Limb (tissue), 2 donors: Measurements from ENCODE around the gene PLD5.
"Not testable (repeated sequence)": the region's sequence is repeated elsewhere in the genome, so short reads cannot be mapped to it uniquely, and the experiment has no call there.

Experiments used
- DNase-seq, 2 donors: peaks; one replicate each; pipeline ENCODE4 v3.0.0-alpha.2; 2016; ENCODE audit errors: extremely low spot score in 2 of 2

Gene PLD5

GRCh38 chr1:242489545-242489944 lies 35.0 kb downstream of the PLD5 start:
- no peak for DNase-seq

- DNase-seq, result no peak
Observed at GRCh38 chr1:242477944-242478343, 46.6 kb downstream of the PLD5 start.

- DNase-seq, result no peak
Observed at GRCh38 chr1:242470774-242471173, 53.7 kb downstream of the PLD5 start.

GRCh38 chr1:242468784-242469183 lies 55.7 kb downstream of the PLD5 start:
- DNase-seq, result no peak

- DNase-seq, result peak; percentile 56 to 74
Observed at GRCh38 chr1:242467556-242468145, 56.8 kb downstream of the PLD5 start.

GRCh38 chr1:242462867-242463266 lies 61.6 kb downstream of the PLD5 start:
- DNase-seq, result no peak

- DNase-seq, result not testable (repeated sequence)
Observed at GRCh38 chr1:242459740-242460139, 64.8 kb downstream of the PLD5 start.

GRCh38 chr1:242456726-242457269 lies 67.7 kb downstream of the PLD5 start:
- DNase-seq, result peak in 1 of 2 donors; percentile 29

GRCh38 chr1:242455052-242455361 lies 69.5 kb downstream of the PLD5 start:
- no peak for DNase-seq

GRCh38 chr1:242454262-242455051 lies 70.0 kb downstream of the PLD5 start:
- DNase-seq, result peak in 1 of 2 donors; percentile 54

GRCh38 chr1:242452573-242452972 lies 71.9 kb downstream of the PLD5 start:
- DNase-seq, result no peak

GRCh38 chr1:242449661-242450060 lies 74.8 kb downstream of the PLD5 start:
- DNase-seq, result no peak

- DNase-seq, result no peak
Observed at GRCh38 chr1:242448910-242449645, 75.4 kb downstream of the PLD5 start.

GRCh38 chr1:242447689-242448088 lies 76.8 kb downstream of the PLD5 start:
- DNase-seq, result no peak

GRCh38 chr1:242440757-242441156 lies 83.7 kb downstream of the PLD5 start:
- DNase-seq, result no peak

- no peak for DNase-seq
Observed at GRCh38 chr1:242435200-242435599, 89.3 kb downstream of the PLD5 start.

GRCh38 chr1:242432491-242433095 lies 91.9 kb downstream of the PLD5 start:
- no peak for DNase-seq

GRCh38 chr1:242431786-242432185 lies 92.7 kb downstream of the PLD5 start:
- DNase-seq, result no peak

GRCh38 chr1:242430956-242431355 lies 93.5 kb downstream of the PLD5 start:
- no peak for DNase-seq

GRCh38 chr1:242428399-242429190 lies 95.9 kb downstream of the PLD5 start:
- no peak for DNase-seq

GRCh38 chr1:242427519-242427918 lies 97.0 kb downstream of the PLD5 start:
- no peak for DNase-seq
